Measurements from ENCODE around the gene SNAP47.

SNAP47 gene

GRCh38 chr1:227787513-227788270 is 52.5 kb downstream of the SNAP47 start:
- no peak overlapping the region for H3K27ac ChIP-seq (ENCODE audit: low read depth, low read length)
- H4K20me1 ChIP-seq (ENCODE audit: low read depth, low read length): no peaks in the 10 kb centered on the region
- no peak overlapping the region for H2AFZ ChIP-seq (ENCODE audit: low read depth, low read length, severe bottlenecking)
- peak overlapping the region; percentile 46 for H3K4me2 ChIP-seq (ENCODE audit: low read depth, low read length, poor library complexity, severe bottlenecking)
- H3K27me3 ChIP-seq (ENCODE audit: low read length): no peaks in the 10 kb centered on the region
- no peaks in the 10 kb centered on the region for H3K36me3 ChIP-seq (ENCODE audit: low read length)
- TF ChIP-seq EZH2phosphoT487 (conservative IDR thresholded peaks at IDR 0.05; ENCODE audit: low read length): no peak
- TF ChIP-seq CTCF (IDR thresholded peaks at IDR 0.05; ENCODE audit: insufficient read depth, low read length, poor library complexity, severe bottlenecking): no peak
- H3F3A ChIP-seq (ENCODE audit: insufficient read depth): no peaks in the 10 kb centered on the region
- H3K4me3 ChIP-seq (ENCODE audit: insufficient read depth, low read length, poor library complexity, severe bottlenecking): peak overlapping the region; percentile 1
- H3K9ac ChIP-seq (ENCODE audit: low read length): 0 out of 2 replicates have a peak overlapping the region, but pooled peaks have one; percentile 17
- H3K9me2 ChIP-seq (replicated peaks; ENCODE audit: insufficient read depth, low read length): no peaks in the 10 kb centered on the region
- no peaks in the 10 kb centered on the region for H3K79me2 ChIP-seq (ENCODE audit: insufficient read depth, low read length)
- H3K9me3 ChIP-seq (ENCODE audit: insufficient read depth, low read length): no peaks in the 10 kb centered on the region

GRCh38 chr1:227788271-227789083 is 53.2 kb downstream of the SNAP47 start:
- H3K9ac ChIP-seq (ENCODE audit: low read length): peak overlapping the region; percentile 58

More at GRCh38 chr1:227788271-227789083, 53.2 kb downstream of the SNAP47 start:
- Histone ChIP-seq H3K79me2 (ENCODE audit: insufficient read depth, low read length) (no peaks in the 10 kb centered on the region), H3K27me3 (ENCODE audit: low read length) (no peaks in the 10 kb centered on the region), H3K27ac (ENCODE audit: low read depth, low read length) (no peak overlapping the region), H3K4me3 (ENCODE audit: insufficient read depth, low read length, poor library complexity, severe bottlenecking) (peak overlapping the region; percentile 59), H2AFZ (ENCODE audit: low read depth, low read length, severe bottlenecking) (peak overlapping the region; percentile 60), H3K4me2 (ENCODE audit: low read depth, low read length, poor library complexity, severe bottlenecking) (peak overlapping the region; percentile 73), H3F3A (ENCODE audit: insufficient read depth) (no peaks in the 10 kb centered on the region), H3K9me2 (replicated peaks; ENCODE audit: insufficient read depth, low read length) (no peaks in the 10 kb centered on the region), H3K36me3 (ENCODE audit: low read length) (no peaks in the 10 kb centered on the region), H4K20me1 (ENCODE audit: low read depth, low read length) (no peaks in the 10 kb centered on the region), H3K9me3 (ENCODE audit: insufficient read depth, low read length) (no peaks in the 10 kb centered on the region)
- TF ChIP-seq EZH2phosphoT487 (conservative IDR thresholded peaks at IDR 0.05; ENCODE audit: low read length) (no peak), CTCF (IDR thresholded peaks at IDR 0.05; ENCODE audit: insufficient read depth, low read length, poor library complexity, severe bottlenecking) (no peak)
